ENCODE results near the gene AMH. TPM values are rescaled to one million over a fixed set of nuclear protein-coding genes. Genes with fewer than 3 reads are reported as not detected.

Gene AMH
- total RNA-seq, 1 donor from 2014 or later, result 16.4 TPM

DNA sequence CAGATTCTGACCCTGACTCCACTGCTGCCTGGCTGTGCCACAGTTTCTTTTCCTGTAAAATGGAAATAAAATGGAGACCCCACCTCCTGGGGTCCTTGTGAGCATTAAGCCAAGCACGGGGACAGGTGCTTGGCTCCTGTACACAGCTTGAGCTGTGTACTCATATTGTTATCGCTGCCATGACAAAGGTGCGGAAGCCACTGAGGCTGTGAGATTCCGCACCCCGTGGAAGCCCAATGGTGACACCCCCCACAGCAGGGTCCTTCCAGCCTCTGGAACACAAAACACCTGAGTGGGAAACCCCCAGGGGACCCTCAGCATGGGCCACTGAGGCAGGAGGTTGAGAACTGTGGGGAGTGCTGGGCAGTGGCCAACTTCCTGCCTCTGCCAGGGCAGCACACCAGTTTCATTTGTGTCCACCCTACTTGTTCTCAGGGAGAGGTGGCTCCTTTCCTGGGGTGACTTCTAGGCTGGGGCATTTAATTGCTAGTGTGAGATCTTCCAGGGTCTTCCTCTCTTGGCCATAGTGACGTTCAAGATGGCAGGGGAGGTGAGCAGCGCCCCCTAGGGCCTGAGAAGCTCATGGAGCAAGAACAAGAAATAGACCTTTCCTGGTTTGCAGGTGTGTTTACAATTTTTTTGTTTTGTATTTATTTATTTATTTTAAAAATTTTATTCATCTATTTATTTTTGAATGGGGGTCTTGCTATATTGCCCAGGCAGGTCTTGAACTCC is 12.5 kb downstream of the AMH start:
- H3K9me3 Mint-ChIP-seq (ENCODE audit: unreplicated experiment), result no peaks in the 10 kb centered on the region
- DNase-seq (ENCODE audit: extremely low spot score, unreplicated experiment), result no peak
- H3K4me3 Mint-ChIP-seq (ENCODE audit: unreplicated experiment), result no peak overlapping the region
- H3K36me3 Mint-ChIP-seq (ENCODE audit: unreplicated experiment), result no peaks in the 10 kb centered on the region
- H3K27me3 Mint-ChIP-seq (ENCODE audit: unreplicated experiment), result no peaks in the 10 kb centered on the region
- no peak overlapping the region for H3K27ac Mint-ChIP-seq (ENCODE audit: unreplicated experiment)
- peaks cover 11% of the 10 kb centered on the region for H3K4me1 Mint-ChIP-seq (ENCODE audit: unreplicated experiment)
- TF ChIP-seq, protein P1, sequence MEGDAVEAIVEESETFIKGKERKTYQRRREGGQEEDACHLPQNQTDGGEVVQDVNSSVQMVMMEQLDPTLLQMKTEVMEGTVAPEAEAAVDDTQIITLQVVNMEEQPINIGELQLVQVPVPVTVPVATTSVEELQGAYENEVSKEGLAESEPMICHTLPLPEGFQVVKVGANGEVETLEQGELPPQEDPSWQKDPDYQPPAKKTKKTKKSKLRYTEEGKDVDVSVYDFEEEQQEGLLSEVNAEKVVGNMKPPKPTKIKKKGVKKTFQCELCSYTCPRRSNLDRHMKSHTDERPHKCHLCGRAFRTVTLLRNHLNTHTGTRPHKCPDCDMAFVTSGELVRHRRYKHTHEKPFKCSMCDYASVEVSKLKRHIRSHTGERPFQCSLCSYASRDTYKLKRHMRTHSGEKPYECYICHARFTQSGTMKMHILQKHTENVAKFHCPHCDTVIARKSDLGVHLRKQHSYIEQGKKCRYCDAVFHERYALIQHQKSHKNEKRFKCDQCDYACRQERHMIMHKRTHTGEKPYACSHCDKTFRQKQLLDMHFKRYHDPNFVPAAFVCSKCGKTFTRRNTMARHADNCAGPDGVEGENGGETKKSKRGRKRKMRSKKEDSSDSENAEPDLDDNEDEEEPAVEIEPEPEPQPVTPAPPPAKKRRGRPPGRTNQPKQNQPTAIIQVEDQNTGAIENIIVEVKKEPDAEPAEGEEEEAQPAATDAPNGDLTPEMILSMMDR (IDR thresholded peaks at IDR 0.05), result peak; percentile 62

DNA sequence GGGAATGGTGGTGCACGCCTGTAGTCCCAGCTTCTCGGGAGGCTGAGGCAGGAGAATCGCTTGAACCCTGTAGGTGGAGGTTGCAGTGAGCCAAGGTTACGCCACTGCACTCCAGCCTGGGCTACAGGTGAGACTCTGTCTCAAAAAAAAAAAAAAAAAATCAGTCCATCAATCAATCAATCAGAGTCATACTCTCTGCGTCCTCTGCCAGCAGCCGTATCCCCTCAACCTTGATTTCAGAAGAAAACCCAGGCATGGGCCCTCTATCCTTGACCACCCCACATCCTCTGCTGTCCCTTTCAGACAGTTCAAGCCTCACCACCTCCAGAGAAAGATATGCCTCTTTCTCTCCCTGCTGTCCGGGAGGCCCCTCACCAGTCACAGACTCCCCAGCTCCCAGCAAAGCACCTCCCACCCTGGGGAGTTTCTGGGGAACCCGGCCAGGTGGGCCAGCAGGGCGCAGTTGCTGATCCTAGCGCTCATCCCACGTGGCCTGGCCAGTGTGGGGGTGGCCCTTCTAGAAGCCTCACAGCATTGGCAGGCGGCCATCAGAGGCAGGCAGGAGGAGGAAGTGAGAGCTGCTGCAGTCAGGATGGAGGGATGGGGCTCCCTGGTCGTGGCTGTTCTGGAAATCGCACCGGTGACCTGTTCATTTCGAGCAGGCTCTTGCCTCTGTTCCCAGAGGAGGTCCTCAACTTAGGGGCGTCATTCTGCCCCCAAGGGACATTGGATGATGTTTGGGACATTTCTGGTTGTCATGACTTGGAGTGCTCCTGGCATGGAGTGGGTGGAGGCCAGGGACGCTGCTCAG is 17.3 kb downstream of the AMH start:
- Mint-ChIP-seq H3K27ac (ENCODE audit: unreplicated experiment) (peak overlapping the region; percentile 50), H3K27me3 (ENCODE audit: unreplicated experiment) (no peaks in the 10 kb centered on the region)

DNA sequence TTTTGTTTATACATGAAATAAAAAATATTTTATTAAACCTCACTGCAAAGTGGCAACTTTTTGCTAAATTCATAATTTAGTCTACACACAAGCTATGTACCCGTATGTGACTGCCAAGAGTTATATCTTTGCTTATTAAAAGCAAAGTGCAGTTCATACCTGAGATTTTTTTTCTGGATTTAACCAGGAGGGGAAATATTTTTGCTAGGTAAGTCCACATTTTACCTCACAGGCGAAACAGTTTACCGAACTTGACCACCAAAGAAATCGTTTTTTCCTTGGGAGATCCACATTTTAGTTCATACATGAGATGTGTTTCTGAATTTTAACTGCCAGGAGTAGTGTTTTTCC is 19.3 kb downstream of the AMH start:
- Mint-ChIP-seq H3K36me3 (ENCODE audit: unreplicated experiment) (peaks cover 8% of the 10 kb centered on the region), H3K4me1 (ENCODE audit: unreplicated experiment) (peaks cover 32% of the 10 kb centered on the region), H3K27me3 (ENCODE audit: unreplicated experiment) (no peaks in the 10 kb centered on the region), H3K9me3 (ENCODE audit: unreplicated experiment) (no peaks in the 10 kb centered on the region), H3K4me3 (ENCODE audit: unreplicated experiment) (peak overlapping the region; percentile 88), H3K27ac (ENCODE audit: unreplicated experiment) (peak overlapping the region; percentile 52)
- no peak for DNase-seq (ENCODE audit: extremely low spot score, unreplicated experiment)
- TF ChIP-seq, protein P1 (IDR thresholded peaks at IDR 0.05), result no peak

More for the DNA sequence above, 17.3 kb downstream of the AMH start:
- TF ChIP-seq, protein P1 (IDR thresholded peaks at IDR 0.05), result no peak
- H3K9me3 Mint-ChIP-seq (ENCODE audit: unreplicated experiment), result no peaks in the 10 kb centered on the region
- H3K4me3 Mint-ChIP-seq (ENCODE audit: unreplicated experiment), result no peak overlapping the region
- peaks cover under 1% of the 10 kb centered on the region for H3K36me3 Mint-ChIP-seq (ENCODE audit: unreplicated experiment)
- peaks cover 15% of the 10 kb centered on the region for H3K4me1 Mint-ChIP-seq (ENCODE audit: unreplicated experiment)
- no peak for DNase-seq (ENCODE audit: extremely low spot score, unreplicated experiment)

DNA sequence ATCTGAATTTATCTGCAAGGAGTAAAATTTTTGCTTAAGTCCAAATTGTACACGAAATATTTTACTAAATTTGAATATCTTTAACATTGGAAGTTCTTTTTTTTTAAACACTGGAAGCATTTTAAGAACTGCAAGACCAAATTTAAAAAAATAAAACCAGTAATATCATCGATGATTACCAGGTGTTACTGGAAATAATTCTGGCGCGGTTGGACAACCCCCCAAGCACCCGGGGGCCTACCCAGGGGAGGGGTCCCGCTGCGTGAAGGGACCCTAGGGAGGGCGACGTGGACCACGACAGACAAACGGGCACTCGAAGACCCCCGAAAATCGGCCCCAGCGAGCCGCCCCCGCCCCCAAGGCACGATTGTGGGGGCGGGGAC is 19.7 kb downstream of the AMH start:
- H3K4me3 Mint-ChIP-seq (ENCODE audit: unreplicated experiment), result peak overlapping the region; percentile 88
- no peak for DNase-seq (ENCODE audit: extremely low spot score, unreplicated experiment)
- H3K27me3 Mint-ChIP-seq (ENCODE audit: unreplicated experiment), result no peaks in the 10 kb centered on the region
- TF ChIP-seq, protein P1 (IDR thresholded peaks at IDR 0.05), result no peak
- H3K9me3 Mint-ChIP-seq (ENCODE audit: unreplicated experiment), result no peaks in the 10 kb centered on the region
- peaks cover 36% of the 10 kb centered on the region for H3K4me1 Mint-ChIP-seq (ENCODE audit: unreplicated experiment)
- peak overlapping the region; percentile 52 for H3K27ac Mint-ChIP-seq (ENCODE audit: unreplicated experiment)
- peaks cover 10% of the 10 kb centered on the region for H3K36me3 Mint-ChIP-seq (ENCODE audit: unreplicated experiment)

Measured in osteocyte (in vitro differentiated cells).